Activated naive CD8-positive, alpha-beta T cell treated with anti-CD3 and anti-CD28 coated beads, Interleukin-2, amount 50 U/mL, for 24 hours (primary cell): ENCODE results near the gene VAT1.
A peak's percentile ranks its signal among the peaks of the same experiment; 100 is the strongest.

Experiments used
- ATAC-seq: fragments of 150-1000 bp; cut with Tn5 transposase; one replicate; pipeline ENCODE4 v1.10.0; 2021
- DNase-seq: peaks from one replicate; pipeline ENCODE4 v3.0.0; 2021
- H3K27ac Mint-ChIP-seq: one replicate; pipeline ENCODE4 v1.8.0; 2021; ENCODE audit warnings: mild to moderate bottlenecking, mixed read lengths
- H3K27me3 Mint-ChIP-seq: one replicate; pipeline ENCODE4 v1.8.0; 2021; ENCODE audit warnings: mixed read lengths
- H3K36me3 Mint-ChIP-seq: one replicate; pipeline ENCODE4 v1.8.0; 2021; ENCODE audit warnings: low read depth, mixed read lengths
- H3K4me1 Mint-ChIP-seq: one replicate; pipeline ENCODE4 v1.8.0; 2021; ENCODE audit warnings: mixed read lengths
- H3K4me3 Mint-ChIP-seq: one replicate; pipeline ENCODE4 v1.8.0; 2021; ENCODE audit warnings: mild to moderate bottlenecking, moderate library complexity, mixed read lengths
- H3K9me3 Mint-ChIP-seq: one replicate; pipeline ENCODE4 v1.8.0; 2021; ENCODE audit warnings: mixed read lengths

Gene VAT1

DNA sequence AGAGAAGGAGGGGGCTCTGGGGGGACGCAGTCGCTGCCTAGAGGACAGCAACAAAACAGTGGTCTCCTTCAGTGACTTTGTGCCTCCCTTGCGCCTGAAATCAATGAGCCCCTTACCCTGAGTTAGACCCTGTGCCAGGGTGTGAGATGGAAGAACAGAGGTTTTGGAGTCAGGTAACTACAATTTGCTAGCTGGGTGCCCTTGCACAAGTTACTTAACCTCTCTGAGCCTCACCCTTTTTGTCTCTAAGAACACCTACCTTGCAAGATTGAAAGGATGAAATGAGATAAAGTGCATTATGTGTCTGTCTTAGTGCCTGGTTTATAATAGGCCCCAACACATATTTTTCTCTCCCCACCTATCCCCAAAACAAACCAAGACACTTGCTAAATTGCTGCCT lies 12.7 kb upstream of the VAT1 start:
- no peak for ATAC-seq
- H3K4me3 Mint-ChIP-seq: no peak overlapping the region
- no peaks in the 10 kb centered on the region for H3K36me3 Mint-ChIP-seq
- H3K27ac Mint-ChIP-seq: no peak overlapping the region
- H3K27me3 Mint-ChIP-seq: no peaks in the 10 kb centered on the region
- no peak for DNase-seq
- no peaks in the 10 kb centered on the region for H3K4me1 Mint-ChIP-seq
- no peaks in the 10 kb centered on the region for H3K9me3 Mint-ChIP-seq

DNA sequence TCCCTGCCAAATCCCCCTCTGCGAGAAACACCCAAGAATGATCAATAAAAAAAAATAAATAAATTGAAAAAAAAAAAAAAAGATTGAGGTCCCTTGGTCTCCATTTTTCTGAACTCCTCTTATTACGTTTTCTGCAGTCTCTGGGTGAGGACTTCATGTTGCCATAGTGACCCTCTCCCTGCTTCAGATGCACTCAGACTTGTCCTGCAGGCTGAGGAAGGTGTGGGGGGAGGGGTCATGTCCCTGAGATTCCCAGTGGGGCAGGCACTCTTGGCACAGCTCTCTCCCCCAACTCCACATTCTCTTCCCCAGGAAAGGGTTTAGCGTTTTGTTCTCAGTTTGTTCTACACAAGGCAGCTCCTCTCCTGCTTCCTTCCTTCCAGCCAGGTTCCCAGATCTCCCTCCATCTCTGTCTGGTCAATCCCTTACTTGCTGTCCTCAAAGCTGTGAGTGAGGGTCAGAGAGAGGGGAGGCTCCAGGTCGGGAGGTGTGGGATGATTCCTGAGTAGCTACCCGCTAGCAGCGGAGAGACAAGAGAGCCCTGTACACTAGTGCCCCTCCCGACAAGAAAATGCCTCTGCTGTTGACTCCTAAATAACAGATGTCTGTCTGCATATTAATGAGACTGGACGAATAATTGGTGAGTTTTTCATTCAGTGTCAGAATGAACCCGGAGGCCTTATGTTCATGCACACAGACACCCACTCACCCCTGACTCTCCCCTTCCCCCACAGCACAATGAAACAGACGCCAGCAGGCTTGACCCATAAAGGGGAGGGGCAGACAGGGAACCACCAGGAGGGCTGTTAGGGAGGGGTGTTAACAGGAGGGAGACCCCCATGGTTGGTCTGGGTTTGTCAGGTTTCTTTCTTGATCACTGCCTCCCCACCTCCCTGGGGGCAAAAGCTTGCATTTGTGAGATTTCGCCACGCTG lies 12.0 kb upstream of the VAT1 start:
- Mint-ChIP-seq H3K27me3 (no peaks in the 10 kb centered on the region), H3K27ac (no peak overlapping the region), H3K9me3 (no peaks in the 10 kb centered on the region), H3K36me3 (no peaks in the 10 kb centered on the region), H3K4me1 (no peaks in the 10 kb centered on the region), H3K4me3 (no peak overlapping the region)
- DNase-seq: no peak
- no peak for ATAC-seq

- ATAC-seq (no peak), DNase-seq (no peak)
- Mint-ChIP-seq H3K4me1 (no peaks in the 10 kb centered on the region), H3K36me3 (no peaks in the 10 kb centered on the region), H3K27ac (no peak overlapping the region), H3K9me3 (no peaks in the 10 kb centered on the region), H3K27me3 (no peaks in the 10 kb centered on the region), H3K4me3 (no peak overlapping the region)
These were observed 9.5 kb upstream of the VAT1 start for GRCh38 chr17:43031666-43032065.

DNA sequence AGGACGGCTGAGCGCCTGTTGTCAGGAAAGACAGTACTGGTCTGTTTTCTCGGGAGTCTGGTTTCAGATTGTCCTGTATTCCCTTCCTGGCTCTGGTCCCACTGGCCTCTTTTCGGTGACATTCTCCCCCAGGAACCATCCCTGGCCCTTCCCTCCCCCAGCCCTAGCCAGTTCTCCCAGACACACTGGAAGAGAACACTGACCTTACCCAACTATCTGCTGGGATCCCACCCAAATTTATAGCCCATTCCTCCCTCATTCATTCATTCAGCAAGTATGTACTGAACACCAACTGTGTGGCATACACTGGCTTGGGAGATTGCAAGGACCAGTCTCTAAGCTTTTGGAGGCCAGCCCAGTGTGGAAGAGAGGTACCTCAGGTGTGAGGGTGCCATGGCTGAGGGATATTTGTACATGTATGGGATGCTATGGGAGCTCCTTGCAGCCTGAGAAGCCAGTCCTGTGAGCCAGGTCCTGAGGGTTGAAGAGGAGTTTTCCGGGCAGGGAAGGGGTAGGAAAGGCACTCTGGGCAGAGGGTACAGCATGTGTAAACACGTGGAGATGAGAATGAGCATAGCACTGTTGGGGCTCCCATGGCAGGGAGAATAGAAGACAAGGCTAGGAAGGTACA lies 8.1 kb upstream of the VAT1 start:
- no peak overlapping the region for H3K27ac Mint-ChIP-seq
- no peak overlapping the region for H3K4me3 Mint-ChIP-seq
- no peaks in the 10 kb centered on the region for H3K9me3 Mint-ChIP-seq
- peaks cover 2% of the 10 kb centered on the region for H3K27me3 Mint-ChIP-seq
- no peaks in the 10 kb centered on the region for H3K36me3 Mint-ChIP-seq
- ATAC-seq (no peak), DNase-seq (no peak)
- no peaks in the 10 kb centered on the region for H3K4me1 Mint-ChIP-seq

DNA sequence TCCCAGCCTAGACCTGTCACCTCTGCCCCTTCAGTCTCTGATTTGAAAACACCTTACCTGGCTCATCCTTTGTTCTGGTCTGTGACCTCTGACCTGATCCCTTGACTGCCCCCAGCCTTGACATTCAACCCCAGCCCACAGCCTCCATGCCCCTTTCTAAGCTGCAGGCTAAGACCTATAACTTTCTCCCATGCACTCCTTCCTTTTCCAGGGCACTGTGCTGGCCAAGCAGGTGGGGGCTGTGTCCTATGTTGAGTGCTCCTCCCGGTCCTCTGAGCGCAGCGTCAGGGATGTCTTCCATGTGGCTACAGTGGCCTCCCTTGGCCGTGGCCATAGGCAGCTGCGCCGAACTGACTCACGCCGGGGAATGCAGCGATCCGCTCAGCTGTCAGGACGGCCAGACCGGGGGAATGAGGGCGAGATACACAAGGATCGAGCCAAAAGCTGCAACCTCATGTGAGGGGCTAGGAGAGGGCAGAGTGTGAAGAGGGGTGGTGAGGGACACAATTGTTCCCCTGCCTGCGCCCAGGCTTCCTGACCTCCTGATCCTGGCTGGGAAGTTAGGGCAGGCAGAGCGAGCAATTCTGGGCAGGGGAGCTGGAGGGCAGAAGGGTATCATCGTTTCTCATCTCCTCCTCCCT lies 6.2 kb upstream of the VAT1 start:
- no peak overlapping the region for H3K27ac Mint-ChIP-seq
- H3K4me1 Mint-ChIP-seq: peaks cover 9% of the 10 kb centered on the region
- H3K27me3 Mint-ChIP-seq: peaks cover 8% of the 10 kb centered on the region
- DNase-seq: no peak
- ATAC-seq: no peak
- no peak overlapping the region for H3K4me3 Mint-ChIP-seq
- no peaks in the 10 kb centered on the region for H3K9me3 Mint-ChIP-seq
- H3K36me3 Mint-ChIP-seq: no peaks in the 10 kb centered on the region

GRCh38 chr17:43027091-43028032 lies 5.2 kb upstream of the VAT1 start:
- no peak for DNase-seq
- no peak for ATAC-seq
- Mint-ChIP-seq H3K27ac (no peak overlapping the region), H3K27me3 (peaks cover 8% of the 10 kb centered on the region), H3K4me3 (no peak overlapping the region), H3K9me3 (no peaks in the 10 kb centered on the region), H3K36me3 (no peaks in the 10 kb centered on the region), H3K4me1 (peaks cover 13% of the 10 kb centered on the region)

- peaks cover 8% of the 10 kb centered on the region for H3K27me3 Mint-ChIP-seq
- H3K9me3 Mint-ChIP-seq: no peaks in the 10 kb centered on the region
- DNase-seq (no peak), ATAC-seq (no peak)
- H3K4me3 Mint-ChIP-seq: no peak overlapping the region
- H3K4me1 Mint-ChIP-seq: peaks cover 16% of the 10 kb centered on the region
- H3K27ac Mint-ChIP-seq: no peak overlapping the region
- H3K36me3 Mint-ChIP-seq: no peaks in the 10 kb centered on the region
These were observed 4.4 kb upstream of the VAT1 start for GRCh38 chr17:43026595-43026994.

- H3K4me3 Mint-ChIP-seq: peak overlapping the region; percentile 46
These were observed 3.8 kb upstream of the VAT1 start for GRCh38 chr17:43025766-43026537.

GRCh38 chr17:43025290-43025657 lies 3.1 kb upstream of the VAT1 start:
- H3K27ac Mint-ChIP-seq: no peak overlapping the region

More at GRCh38 chr17:43025766-43026537, 3.8 kb upstream of the VAT1 start:
- Mint-ChIP-seq H3K27me3 (peaks cover 8% of the 10 kb centered on the region), H3K27ac (no peak overlapping the region), H3K36me3 (no peaks in the 10 kb centered on the region), H3K9me3 (no peaks in the 10 kb centered on the region), H3K4me1 (peaks cover 21% of the 10 kb centered on the region)
- ATAC-seq: no peak
- DNase-seq: no peak

DNA sequence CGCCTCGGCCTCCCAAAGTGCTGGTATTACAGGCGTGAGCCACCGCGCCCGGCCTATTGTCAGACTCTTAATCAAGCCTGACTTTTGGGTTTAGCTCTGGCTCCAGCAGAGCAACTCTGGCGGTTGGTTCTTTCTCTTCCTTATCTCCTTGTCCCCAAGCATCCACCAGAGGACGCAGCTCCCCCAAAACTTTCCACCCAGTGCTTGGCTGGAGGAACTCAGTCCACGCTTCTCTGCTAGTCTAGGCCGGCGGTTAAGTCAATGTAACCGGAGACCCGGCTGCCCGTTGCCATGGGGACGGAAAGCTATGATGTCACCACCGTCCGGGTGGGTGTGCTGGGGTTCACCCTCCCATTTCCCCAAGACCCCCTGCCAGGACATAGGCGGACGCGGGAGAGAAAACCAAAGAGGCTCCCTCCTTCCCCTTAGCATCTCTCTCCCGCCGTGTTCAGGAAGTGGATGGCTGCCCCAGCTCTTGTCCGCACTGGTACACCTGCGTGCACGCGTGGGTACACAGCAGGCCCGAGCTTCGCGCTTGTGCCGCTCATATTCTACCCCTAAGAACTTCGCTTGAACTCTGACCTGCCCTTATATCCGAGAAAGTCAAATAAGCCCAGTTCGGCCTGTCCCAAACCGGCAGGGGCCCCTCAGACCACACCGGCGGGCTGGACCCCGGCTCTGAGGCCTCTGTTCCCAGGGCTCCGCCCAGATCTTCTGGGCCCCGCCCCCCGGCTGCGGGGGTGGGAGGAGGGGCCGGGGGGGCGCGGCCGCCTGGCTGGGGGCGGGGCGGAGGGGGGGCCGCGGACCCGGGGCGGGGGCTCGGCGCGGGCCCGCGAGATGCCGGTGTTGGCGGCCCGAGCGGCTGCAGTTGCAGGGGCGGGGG lies 2.5 kb upstream of the VAT1 start, which contains the start of gene RND2:
Gene RND2 (plus strand): TSS at position 825 of the 883 bp plus-strand sequence. CDS start 117 bp downstream, outside the sequence.
- Mint-ChIP-seq H3K9me3 (no peaks in the 10 kb centered on the region), H3K27me3 (peaks cover 8% of the 10 kb centered on the region), H3K4me3 (peak within 1 kb of the TSS; percentile 82), H3K36me3 (no peaks in the 10 kb centered on the region), H3K27ac (peak within 1 kb of the TSS; percentile 85), H3K4me1 (peaks cover 29% of the 10 kb centered on the region)
- peak; percentile 80 for DNase-seq
- ATAC-seq: peak; percentile 72

More at GRCh38 chr17:43025290-43025657, 3.1 kb upstream of the VAT1 start:
- H3K27me3 Mint-ChIP-seq: peaks cover 8% of the 10 kb centered on the region
- no peaks in the 10 kb centered on the region for H3K9me3 Mint-ChIP-seq
- DNase-seq (no peak), ATAC-seq (no peak)
- no peaks in the 10 kb centered on the region for H3K36me3 Mint-ChIP-seq
- peaks cover 25% of the 10 kb centered on the region for H3K4me1 Mint-ChIP-seq
- peak overlapping the region; percentile 46 for H3K4me3 Mint-ChIP-seq

GRCh38 chr17:43020789-43021740 lies 1.1 kb downstream of the VAT1 start:
- DNase-seq (no peak), ATAC-seq (no peak)
- Mint-ChIP-seq H3K4me3 (peak overlapping the region; percentile 79), H3K36me3 (no peaks in the 10 kb centered on the region), H3K27me3 (peaks cover 8% of the 10 kb centered on the region), H3K27ac (no peak overlapping the region), H3K9me3 (no peaks in the 10 kb centered on the region), H3K4me1 (peaks cover 37% of the 10 kb centered on the region)
